WTC11 (cell line): ENCODE measurements around the gene SF3B5. TPM values are rescaled to one million over a fixed set of nuclear protein-coding genes. Genes with fewer than 3 reads are reported as not detected.
"Not testable (repeated sequence)": the region's sequence is repeated elsewhere in the genome, so short reads cannot be mapped to it uniquely, and the experiment has no call there.

Experiments used
- ATAC-seq: fragments of 200-7000 bp; cut with Tn5 transposase; 2 replicates; pipeline ENCODE4 v1.10.0; 2021; ENCODE audit warnings: mild to moderate bottlenecking, moderate library complexity
- CTCF ChIA-PET: fragments of 300-600 bp; sonication (Branson Sonifier 250); formaldehyde crosslinking; loops from one replicate; lab custom pipeline; 2021; ENCODE audit warnings: antibody characterized with exemption; lab: Charles Lee
- POLR2A ChIA-PET: fragments of 350-600 bp; sonication (Branson Sonifier 250); formaldehyde crosslinking; loops from one replicate; lab custom pipeline; 2021; ENCODE audit warnings: antibody characterized with exemption; lab: Charles Lee
- DNase-seq: peaks from one replicate; pipeline ENCODE4 v3.0.0; 2021; ENCODE audit warnings: low spot score
- H3K27ac Mint-ChIP-seq: 2 replicates; pipeline ENCODE4 v1.8.0; 2021; ENCODE audit warnings: mixed read lengths
- H3K27me3 Mint-ChIP-seq: 2 replicates; pipeline ENCODE4 v1.8.0; 2021; ENCODE audit warnings: low read depth, mild to moderate bottlenecking, moderate library complexity, mixed read lengths
- H3K36me3 Mint-ChIP-seq: 2 replicates; pipeline ENCODE4 v1.8.0; 2021; ENCODE audit warnings: mixed read lengths
- H3K4me1 Mint-ChIP-seq: 2 replicates; pipeline ENCODE4 v1.8.0; 2022; ENCODE audit warnings: mixed read lengths
- H3K4me3 Mint-ChIP-seq: 2 replicates; pipeline ENCODE4 v1.8.0; 2021; ENCODE audit warnings: mild to moderate bottlenecking, moderate library complexity, mixed read lengths
- H3K9me3 Mint-ChIP-seq: 2 replicates; pipeline ENCODE4 v1.8.0; 2021; ENCODE audit warnings: mixed read lengths
- ARID4B ChIP-seq: sonication (generic); formaldehyde crosslinking; IDR thresholded peaks from 2 replicates; pipeline ENCODE4 v1.8.0; 2023; ENCODE audit warnings: missing genetic modification reagents, mild to moderate bottlenecking, borderline replicate concordance
- CREB1 ChIP-seq: sonication (generic); formaldehyde crosslinking; IDR thresholded peaks from 2 replicates; pipeline ENCODE4 v1.8.0; 2023; ENCODE audit warnings: mild to moderate bottlenecking, missing genetic modification reagents
- ETV6 ChIP-seq: sonication (generic); formaldehyde crosslinking; IDR thresholded peaks from 2 replicates; pipeline ENCODE4 v1.8.1; 2022; ENCODE audit warnings: mild to moderate bottlenecking, missing genetic modification reagents
- FOXP1 ChIP-seq: sonication (generic); formaldehyde crosslinking; IDR thresholded peaks from 2 replicates; pipeline ENCODE4 v1.8.0; 2022; ENCODE audit warnings: missing genetic modification reagents, mild to moderate bottlenecking, moderate library complexity, borderline replicate concordance
- IRF2 ChIP-seq: sonication (generic); formaldehyde crosslinking; IDR thresholded peaks from 2 replicates; pipeline ENCODE4 v1.8.0; 2022; ENCODE audit warnings: low read depth, missing genetic modification reagents, borderline replicate concordance
- KAT7 ChIP-seq: sonication (generic); formaldehyde crosslinking; IDR thresholded peaks from 2 replicates; pipeline ENCODE4 v1.8.1; 2023; ENCODE audit warnings: missing genetic modification reagents, mild to moderate bottlenecking, borderline replicate concordance
- NFE2L1 ChIP-seq: sonication (generic); formaldehyde crosslinking; IDR thresholded peaks from 2 replicates; pipeline ENCODE4 v1.8.1; 2023; ENCODE audit warnings: missing genetic modification reagents
- NR2C2 ChIP-seq: sonication (generic); formaldehyde crosslinking; IDR thresholded peaks from 2 replicates; pipeline ENCODE4 v1.8.0; 2022; ENCODE audit warnings: mild to moderate bottlenecking, missing genetic modification reagents
- RELA ChIP-seq: sonication (generic); formaldehyde crosslinking; IDR thresholded peaks from 2 replicates; pipeline ENCODE4 v1.8.1; 2022; ENCODE audit warnings: missing genetic modification reagents, mild to moderate bottlenecking, borderline replicate concordance
- SP1 ChIP-seq: sonication (generic); formaldehyde crosslinking; conservative IDR thresholded peaks from 2 replicates; pipeline ENCODE4 v1.8.1; 2022; ENCODE audit warnings: missing genetic modification reagents
- STAT6 ChIP-seq: sonication (generic); formaldehyde crosslinking; conservative IDR thresholded peaks from 2 replicates; pipeline ENCODE4 v1.8.1; 2023; ENCODE audit warnings: mild to moderate bottlenecking, low read depth, missing genetic modification reagents, moderate library complexity
- USF1 ChIP-seq: sonication (generic); formaldehyde crosslinking; IDR thresholded peaks from 2 replicates; pipeline ENCODE4 v1.8.0; 2022; ENCODE audit warnings: mild to moderate bottlenecking, missing genetic modification reagents
- USF2 ChIP-seq: sonication (generic); formaldehyde crosslinking; IDR thresholded peaks from 2 replicates; pipeline ENCODE4 v1.8.1; 2023; ENCODE audit warnings: mild to moderate bottlenecking, missing genetic modification reagents, moderate library complexity
- ZBTB43 ChIP-seq: sonication (generic); formaldehyde crosslinking; IDR thresholded peaks from 2 replicates; pipeline ENCODE4 v1.8.1; 2023; ENCODE audit warnings: mild to moderate bottlenecking, missing genetic modification reagents
- ZNF121 ChIP-seq: sonication (generic); formaldehyde crosslinking; IDR thresholded peaks from 2 replicates; pipeline ENCODE4 v1.8.0; 2023; ENCODE audit warnings: missing genetic modification reagents
- ZNF138 ChIP-seq: sonication (generic); formaldehyde crosslinking; conservative IDR thresholded peaks from 2 replicates; pipeline ENCODE4 v1.8.1; 2022; ENCODE audit warnings: mild to moderate bottlenecking, moderate library complexity, missing genetic modification reagents
- ZNF263 ChIP-seq: sonication (generic); formaldehyde crosslinking; IDR thresholded peaks from 2 replicates; pipeline ENCODE4 v1.8.1; 2022; ENCODE audit warnings: low read depth, mild to moderate bottlenecking, moderate library complexity, missing genetic modification reagents
- ZNF396 ChIP-seq: fragments of 250-450 bp; sonication (Bioruptor Pico); IDR thresholded peaks from 2 replicates; pipeline ENCODE4 v1.8.0; 2021; ENCODE audit warnings: mild to moderate bottlenecking, moderate library complexity, borderline replicate concordance
- ZNF532 ChIP-seq: fragments of 250-450 bp; sonication (Bioruptor Pico); IDR thresholded peaks from 2 replicates; pipeline ENCODE4 v1.9.0; 2021; ENCODE audit warnings: mild to moderate bottlenecking, borderline replicate concordance
- total RNA-seq: library from RNA; stranded (reverse); gene quantifications from 3 replicates; pipeline ENCODE4 v1.2.3, GENCODE V29; 2021

The SF3B5 gene
- total RNA-seq, 1 experiment from 2014 or later: 181 TPM

GRCh38 chr6:144083172-144083571 lies 12.2 kb downstream of the SF3B5 start:
- Mint-ChIP-seq H3K27ac (no peak overlapping the region), H3K9me3 (no peaks in the 10 kb centered on the region)
- POLR2A ChIA-PET: no interaction called here

GRCh38 chr6:144082412-144082811 lies 13.0 kb downstream of the SF3B5 start:
- POLR2A ChIA-PET, DNase-seq, H3K27ac Mint-ChIP-seq, H3K4me1 Mint-ChIP-seq, H3K9me3 Mint-ChIP-seq, H3K4me3 Mint-ChIP-seq, ATAC-seq, H3K36me3 Mint-ChIP-seq, H3K27me3 Mint-ChIP-seq: not testable (repeated sequence)
- CTCF ChIA-PET: interaction anchor here (0.7 kb wide), 1 partner anchor 392 kb away, joined by 4 read pairs; no protein-coding TSS in a partner anchor

More at GRCh38 chr6:144083172-144083571, 12.2 kb downstream of the SF3B5 start:
- Mint-ChIP-seq H3K4me3 (no peak overlapping the region), H3K4me1 (no peaks in the 10 kb centered on the region), H3K27me3 (no peaks in the 10 kb centered on the region), H3K36me3 (no peaks in the 10 kb centered on the region)
- TF ChIP-seq ETV6 (CRISPR knock-in tag) (no peak), ZNF263 (no peak), STAT6 (CRISPR knock-in tag) (no peak), ZNF396 (CRISPR knock-in tag) (no peak), RELA (no peak), ZBTB43 (CRISPR knock-in tag) (no peak), ZNF138 (no peak), ZNF121 (no peak), ZNF532 (CRISPR knock-in tag) (no peak), CREB1 (CRISPR knock-in tag) (no peak), NR2C2 (CRISPR knock-in tag) (no peak), SP1 (CRISPR knock-in tag) (no peak)
- CTCF ChIA-PET: no interaction called here
- DNase-seq (no peak), ATAC-seq (no peak)

- H3K9me3 Mint-ChIP-seq: no peaks in the 10 kb centered on the region
- DNase-seq (no peak), ATAC-seq (no peak)
- ChIA-PET CTCF (no interaction called here), POLR2A (no interaction called here)
- no peak overlapping the region for H3K4me3 Mint-ChIP-seq
- no peaks in the 10 kb centered on the region for H3K36me3 Mint-ChIP-seq
- peaks cover 2% of the 10 kb centered on the region for H3K27me3 Mint-ChIP-seq
- H3K4me1 Mint-ChIP-seq: no peaks in the 10 kb centered on the region
- H3K27ac Mint-ChIP-seq: no peak overlapping the region
- TF ChIP-seq NR2C2 (CRISPR knock-in tag): no peak
- TF ChIP-seq IRF2 (CRISPR knock-in tag): no peak
- no peak for TF ChIP-seq USF1 (CRISPR knock-in tag)
- no peak for TF ChIP-seq NFE2L1
- no peak for TF ChIP-seq FOXP1 (CRISPR knock-in tag)
- TF ChIP-seq ARID4B (CRISPR knock-in tag): no peak
- TF ChIP-seq USF2 (CRISPR knock-in tag): no peak
- TF ChIP-seq RELA: no peak
- TF ChIP-seq KAT7 (CRISPR knock-in tag): no peak
Observed at GRCh38 chr6:144077871-144078270, 17.5 kb downstream of the SF3B5 start.
